Neuronal stem cell (in vitro differentiated cells): ENCODE measurements around the gene GNG13.

Source experiments
- DNase-seq: peaks from one replicate; pipeline ENCODE4 v3.0.0-alpha.2; 2013; ENCODE audit warnings: low spot score
- H2AFZ ChIP-seq: one replicate; pipeline ENCODE4 v1.6.1; 2013; ENCODE audit warnings: mild to moderate bottlenecking, low read length, inconsistent platforms
- H2AK5ac ChIP-seq: 2 replicates; pipeline ENCODE4 v1.6.1; 2013; ENCODE audit warnings: low read depth, mild to moderate bottlenecking, inconsistent platforms, low read length, moderate library complexity, mixed read lengths
- H2BK120ac ChIP-seq: 2 replicates; pipeline ENCODE4 v1.6.1; 2013; ENCODE audit warnings: low read depth, mild to moderate bottlenecking, inconsistent platforms, low read length, moderate library complexity, mixed read lengths
- H2BK12ac ChIP-seq: one replicate; pipeline ENCODE4 v1.6.1; 2013; ENCODE audit warnings: low read length, inconsistent platforms
- H2BK15ac ChIP-seq: 2 replicates; pipeline ENCODE4 v1.6.1; 2013; ENCODE audit warnings: mild to moderate bottlenecking, low read length, inconsistent platforms, mixed read lengths
- H2BK5ac ChIP-seq: one replicate; pipeline ENCODE4 v1.6.1; 2013; ENCODE audit warnings: inconsistent platforms, mild to moderate bottlenecking, low read length, moderate library complexity
- H3K14ac ChIP-seq: one replicate; pipeline ENCODE4 v1.6.1; 2013; ENCODE audit warnings: low read length, inconsistent platforms
- H3K18ac ChIP-seq: 2 replicates; pipeline ENCODE4 v1.6.1; 2013; ENCODE audit warnings: low read length, inconsistent platforms
- H3K23ac ChIP-seq: 2 replicates; pipeline ENCODE4 v1.6.1; 2013; ENCODE audit warnings: low read depth, mild to moderate bottlenecking, mixed read lengths, low read length, inconsistent platforms; ENCODE audit not compliant: poor library complexity
- H3K27ac ChIP-seq: replicated peaks from 3 replicates; pipeline ENCODE4 v1.5.1; 2013; ENCODE audit warnings: low read length, inconsistent platforms
- H3K27me3 ChIP-seq, 3 experiments: 2 replicates each; pipeline ENCODE4 v1.6.1; 2013; ENCODE audit warnings: low read length in 3 of 3, mild to moderate bottlenecking in 2 of 3, inconsistent platforms in 1 of 3, low read depth in 1 of 3, mixed read lengths in 1 of 3, moderate library complexity in 1 of 3; ENCODE audit not compliant: control insufficient read depth in 3 of 3, insufficient read depth in 3 of 3
- H3K36me3 ChIP-seq, 2 donors: replicated peaks in 1 of 2; 2 replicates each; pipeline ENCODE4 v1.6.1; 2013; ENCODE audit warnings: low read length in 2 of 2; ENCODE audit not compliant: control insufficient read depth in 2 of 2, insufficient read depth in 2 of 2
- H3K4ac ChIP-seq: 2 replicates; pipeline ENCODE4 v1.6.1; 2013; ENCODE audit warnings: inconsistent platforms, mild to moderate bottlenecking, low read length, moderate library complexity
- H3K4me1 ChIP-seq, 2 donors: 1 replicate in 1 of 2; 2 replicates in 1 of 2; pipeline ENCODE4 v1.6.1; 2013; ENCODE audit warnings: low read length in 2 of 2, low read depth in 1 of 2; ENCODE audit not compliant: control insufficient read depth in 2 of 2, insufficient read depth in 1 of 2
- H3K4me2 ChIP-seq: one replicate; pipeline ENCODE4 v1.6.1; 2013; ENCODE audit warnings: mild to moderate bottlenecking, low read length, inconsistent platforms; ENCODE audit not compliant: insufficient read depth, poor library complexity, severe bottlenecking
- H3K4me3 ChIP-seq, 2 donors: 2 replicates each; pipeline ENCODE4 v1.5.1; 2013; ENCODE audit warnings: low read length in 2 of 2, mild to moderate bottlenecking in 2 of 2, inconsistent platforms in 1 of 2, moderate library complexity in 1 of 2
- H3K79me1 ChIP-seq: one replicate; pipeline ENCODE4 v1.6.1; 2013; ENCODE audit warnings: low read depth, mild to moderate bottlenecking, inconsistent platforms, low read length, moderate library complexity
- H3K9ac ChIP-seq: one replicate; pipeline ENCODE4 v1.6.1; 2013; ENCODE audit warnings: mild to moderate bottlenecking, low read depth, low read length, inconsistent platforms; ENCODE audit not compliant: poor library complexity
- H3K9me3 ChIP-seq, 2 donors: replicated peaks in 1 of 2; 2 replicates each; pipeline versions ENCODE3 to v1.6.1; 2013; ENCODE audit warnings: low read length in 2 of 2, mild to moderate bottlenecking in 2 of 2, inconsistent platforms in 1 of 2, low read depth in 1 of 2, mixed read lengths in 1 of 2, moderate library complexity in 1 of 2; ENCODE audit not compliant: control insufficient read depth in 2 of 2, insufficient read depth in 1 of 2
- H4K8ac ChIP-seq: one replicate; pipeline ENCODE4 v1.6.1; 2013; ENCODE audit warnings: low read depth, mild to moderate bottlenecking, inconsistent platforms, low read length, moderate library complexity
- H4K91ac ChIP-seq: one replicate; pipeline ENCODE4 v1.6.1; 2013; ENCODE audit warnings: low read length, low read depth, mild to moderate bottlenecking, inconsistent platforms; ENCODE audit not compliant: poor library complexity
- WGBS, 2 donors: extraction: QIAGEN DNeasy Blood & Tissue Kit; methylation state at CpG; one replicate each; pipeline ENCODE4 v1.1.7; 2013; ENCODE audit warnings: missing lambda C conversion rate in 2 of 2, mixed read lengths in 1 of 2; ENCODE audit not compliant: insufficient read length in 2 of 2, insufficient replicate concordance in 1 of 2; ENCODE audit errors: extremely low coverage in 2 of 2; 5-methylcytosine and 5-hydroxymethylcytosine counted together

Gene GNG13

DNA sequence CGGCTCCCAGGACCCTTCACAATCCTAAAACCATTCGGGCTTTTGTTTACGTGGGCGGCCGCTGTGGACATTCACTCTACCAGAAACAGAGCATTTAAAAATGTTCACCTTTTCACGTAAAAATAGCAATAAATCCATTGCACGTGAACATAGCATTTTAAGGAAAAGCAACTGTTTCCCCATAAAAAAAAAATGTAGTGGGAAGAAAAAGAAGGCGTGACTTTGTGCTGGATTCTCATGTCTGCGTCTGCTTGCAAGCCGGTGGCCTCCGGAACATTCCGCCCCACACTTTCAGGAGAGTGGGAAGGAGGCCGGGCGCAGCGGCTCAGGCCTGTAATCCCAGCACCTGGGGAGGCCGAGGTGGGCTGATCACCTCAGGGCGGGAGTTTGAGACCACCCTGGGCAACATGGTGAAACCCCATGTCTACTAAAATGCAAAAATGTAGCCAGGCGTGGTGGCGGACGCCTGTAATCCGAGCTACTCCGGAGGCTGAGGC is 13.4 kb upstream of the GNG13 start:
- Histone ChIP-seq H2BK5ac (no peak overlapping the region), H4K91ac (no peak overlapping the region), H3K18ac (peak overlapping the region; percentile 52), H3K4me3 (no peak overlapping the region), H4K8ac (no peak overlapping the region), H2BK120ac (no peak overlapping the region), H2BK12ac (peak overlapping the region; percentile 58), H3K27ac (no peak overlapping the region), H3K23ac (peak overlapping the region; percentile 91), H3K9me3 (peaks cover 5 to 8% of the 10 kb centered on the region in 2 donors), H3K79me1 (peaks cover 3% of the 10 kb centered on the region), H3K4me2 (no peak overlapping the region), H3K27me3 (peaks cover 0 to 22% (median 6%) of the 10 kb centered on the region in 3 experiments), H2AFZ (no peak overlapping the region), H3K4me1 (peaks cover 2 to 5% of the 10 kb centered on the region in 2 donors), H3K4ac (no peak overlapping the region), H3K14ac (no peak overlapping the region), H3K9ac (no peak overlapping the region), H3K36me3 (no peaks in the 10 kb centered on the region), H2BK15ac (peak overlapping the region; percentile 26), H2AK5ac (peak overlapping the region; percentile 28)
- no CpG with 5 or more reads among the region's 22 CpGs for WGBS, 2 donors
- no peak for DNase-seq

DNA sequence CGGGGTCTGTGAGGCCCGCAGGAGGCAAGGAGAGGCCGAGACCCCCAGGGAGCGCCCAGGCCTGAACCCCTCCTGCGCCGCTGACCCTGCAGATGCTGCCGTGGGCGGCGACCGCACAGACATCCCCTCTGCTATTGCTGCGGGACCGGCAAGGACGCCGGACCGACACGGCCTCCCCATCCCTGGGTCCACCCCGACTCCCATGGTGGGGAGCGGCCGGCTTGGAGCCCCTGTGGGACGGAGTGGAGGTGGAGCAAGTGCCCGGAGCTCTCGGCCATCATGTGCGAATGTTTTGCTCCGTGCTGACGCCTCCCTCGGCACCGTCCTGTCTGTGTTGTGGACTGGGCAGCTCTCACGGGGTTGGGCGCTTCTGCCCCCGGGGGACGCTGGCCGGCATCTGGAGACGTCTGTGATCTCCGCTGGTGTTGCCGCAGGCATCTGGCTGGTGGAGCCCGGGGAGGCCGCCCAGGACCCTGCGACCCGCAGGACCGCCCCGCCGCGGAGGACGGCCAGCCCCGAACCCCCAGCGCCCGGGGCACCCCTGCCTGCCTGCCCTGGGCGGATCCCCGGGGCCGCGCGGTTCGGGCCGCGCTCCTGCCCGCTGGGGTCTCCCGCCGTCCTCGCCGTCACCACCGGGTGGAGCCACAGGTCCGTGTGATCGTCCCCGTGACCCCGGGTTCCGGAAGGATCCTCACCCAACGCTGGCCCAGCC is 12.8 kb upstream of the GNG13 start:
- DNase-seq = peak; percentile 49
- no peak overlapping the region for H3K4me3 ChIP-seq

DNA sequence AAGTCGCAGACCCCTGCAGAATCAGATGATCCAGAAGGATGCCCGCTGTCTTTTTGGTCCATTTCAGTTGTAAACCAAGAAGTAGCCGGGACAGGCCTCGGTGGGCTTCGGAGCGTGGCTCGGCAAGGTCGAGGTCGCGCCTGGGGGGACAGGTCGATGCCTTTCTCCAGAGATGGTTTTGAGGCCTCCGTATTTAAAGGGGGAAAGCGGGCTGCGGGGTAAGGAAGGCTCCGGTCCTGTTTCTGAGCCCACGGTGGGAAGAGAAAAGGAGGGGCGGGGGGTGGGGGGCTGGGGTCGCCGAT is 7.5 kb upstream of the GNG13 start:
- WGBS, 2 donors = no CpG with 5 or more reads among the region's 19 CpGs
- no peak for DNase-seq
- no peak overlapping the region for H3K27ac ChIP-seq

More for the DNA sequence above, 12.8 kb upstream of the GNG13 start:
- Histone ChIP-seq H2AFZ (peak overlapping the region; percentile 72), H2BK120ac (peak overlapping the region; percentile 81), H2BK15ac (peak overlapping the region; percentile 87), H3K4me1 (peaks cover 2 to 5% of the 10 kb centered on the region in 2 donors), H2BK5ac (peak overlapping the region; percentile 66), H3K4me2 (peak overlapping the region; percentile 83), H2AK5ac (peak overlapping the region; percentile 98), H3K23ac (peak overlapping the region; percentile 91), H3K9me3 (peaks cover 5 to 13% of the 10 kb centered on the region in 2 donors), H4K8ac (no peak overlapping the region), H4K91ac (no peak overlapping the region), H2BK12ac (peak overlapping the region; percentile 46), H3K18ac (peak overlapping the region; percentile 89), H3K14ac (peak overlapping the region; percentile 63), H3K27me3 (peaks cover 0 to 22% (median 6%) of the 10 kb centered on the region in 3 experiments), H3K36me3 (no peaks in the 10 kb centered on the region), H3K27ac (no peak overlapping the region), H3K4ac (no peak overlapping the region), H3K9ac (peak overlapping the region; percentile 44), H3K79me1 (peaks cover 3% of the 10 kb centered on the region)
- WGBS, 2 donors = no CpG with 5 or more reads among the region's 67 CpGs

DNA sequence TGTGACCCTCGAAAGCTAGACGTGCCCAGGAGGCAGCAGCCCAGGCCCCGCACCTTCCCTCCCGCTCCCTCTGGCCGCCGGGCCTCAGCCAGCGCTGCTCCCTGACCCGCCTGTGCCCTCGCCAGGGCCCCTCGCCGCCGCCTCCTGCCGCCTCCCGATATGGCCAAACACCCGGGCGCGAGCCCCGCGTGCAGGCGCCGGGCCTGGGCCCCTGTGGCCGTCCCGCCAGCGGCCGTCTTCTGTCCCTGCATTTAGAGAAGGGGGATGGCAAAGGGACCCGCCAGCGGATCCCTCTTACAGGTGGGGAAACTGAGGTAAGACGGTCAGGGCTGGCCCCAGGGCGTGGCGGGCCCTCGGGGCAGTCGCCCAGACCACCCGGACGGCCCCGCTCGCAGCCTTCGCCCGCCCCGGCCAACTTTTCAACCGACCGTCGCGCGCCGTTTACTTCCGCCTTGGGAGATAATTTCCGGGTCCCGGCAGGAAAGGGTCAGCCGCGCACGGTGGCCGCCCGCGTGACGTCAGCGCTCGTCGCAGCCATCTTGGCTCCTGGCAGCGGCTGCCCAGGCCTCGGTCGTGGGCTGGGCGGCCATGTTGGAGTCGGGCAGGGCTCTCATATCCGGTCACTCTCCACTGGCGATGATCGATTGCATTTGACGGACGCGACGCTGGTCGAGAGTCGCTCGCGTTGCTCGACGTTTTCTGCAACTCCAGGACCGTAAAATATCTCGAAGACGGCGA is 7.0 kb upstream of the GNG13 start:
- H3K27ac ChIP-seq = no peak overlapping the region
- H2AFZ ChIP-seq = peak overlapping the region; percentile 84
- H2BK5ac ChIP-seq = no peak overlapping the region
- peak overlapping the region; percentile 93 for H3K18ac ChIP-seq
- H4K8ac ChIP-seq = peak overlapping the region; percentile 86
- peaks cover 6% of the 10 kb centered on the region for H3K79me1 ChIP-seq
- H3K4me1 ChIP-seq = peaks cover 3% of the 10 kb centered on the region in 2 donors
- peaks cover 5 to 13% of the 10 kb centered on the region in 2 donors for H3K9me3 ChIP-seq
- no peak overlapping the region for H4K91ac ChIP-seq
- H3K4ac ChIP-seq = no peak overlapping the region
- peak overlapping the region; percentile 68 to 92 for H3K4me3 ChIP-seq
- no peak overlapping the region for H2BK12ac ChIP-seq
- H3K9ac ChIP-seq = peak overlapping the region; percentile 92
- H3K14ac ChIP-seq = no peak overlapping the region
- DNase-seq = peak; percentile 87
- H2BK120ac ChIP-seq = no peak overlapping the region
- H3K27me3 ChIP-seq = peaks cover 0 to 22% (median 1%) of the 10 kb centered on the region in 3 experiments
- H2AK5ac ChIP-seq = peak overlapping the region; percentile 98
- H3K23ac ChIP-seq = peak overlapping the region; percentile 60
- peak overlapping the region; percentile 83 for H3K4me2 ChIP-seq
- no peaks in the 10 kb centered on the region for H3K36me3 ChIP-seq
- no peak overlapping the region for H2BK15ac ChIP-seq
- no CpG with 5 or more reads among the region's 80 CpGs for WGBS, 2 donors

More for the DNA sequence above, 7.5 kb upstream of the GNG13 start:
- Histone ChIP-seq H3K18ac (peak overlapping the region; percentile 92), H2BK5ac (no peak overlapping the region), H3K36me3 (no peaks in the 10 kb centered on the region), H3K14ac (no peak overlapping the region), H3K79me1 (peaks cover 6% of the 10 kb centered on the region), H3K4me2 (peak overlapping the region; percentile 72), H2BK120ac (no peak overlapping the region), H3K9ac (peak overlapping the region; percentile 70), H4K8ac (peak overlapping the region; percentile 33), H3K9me3 (peaks cover 5 to 13% of the 10 kb centered on the region in 2 donors), H4K91ac (no peak overlapping the region), H3K27me3 (peaks cover 0 to 25% (median 1%) of the 10 kb centered on the region in 3 experiments), H2BK12ac (no peak overlapping the region), H3K4me1 (peaks cover 3 to 4% of the 10 kb centered on the region in 2 donors), H2AFZ (peak overlapping the region; percentile 84), H3K4ac (no peak overlapping the region), H3K23ac (peak overlapping the region; percentile 60), H2BK15ac (no peak overlapping the region), H2AK5ac (peak overlapping the region; percentile 49), H3K4me3 (peak overlapping the region; percentile 68 to 83)
